ELR (cell line): ENCODE measurements around the gene CASZ1.

ENCODE experiments used
- DNase-seq: peaks from one replicate; pipeline ENCODE4 v3.0.0-alpha.2; 2015; ENCODE audit warnings: low read depth

CASZ1 gene

GRCh38 chr1:10622910-10623685, 173.3 kb downstream of the CASZ1 start:
- DNase-seq, result no peak

GRCh38 chr1:10621906-10622305, 174.5 kb downstream of the CASZ1 start:
- no peak for DNase-seq

DNA sequence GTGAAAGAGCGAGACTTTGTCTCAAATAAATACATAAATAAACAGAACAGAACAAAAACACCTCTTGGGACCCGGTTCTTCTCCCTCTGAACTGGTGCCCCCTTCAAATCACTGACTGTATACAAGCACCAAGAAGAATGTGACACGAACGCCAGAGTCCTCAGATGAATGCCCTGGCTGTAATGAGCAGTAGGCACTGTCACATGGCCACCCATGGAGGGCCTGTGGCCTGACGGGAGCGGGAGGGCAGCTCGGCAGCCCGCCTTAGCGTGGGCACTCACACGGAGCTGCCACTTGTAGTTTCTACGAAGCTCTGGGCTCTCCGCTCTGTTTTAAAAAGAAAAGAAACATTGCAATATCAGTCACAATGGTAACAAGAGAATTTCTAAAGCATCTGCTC, 175.7 kb downstream of the CASZ1 start:
- no peak for DNase-seq

- DNase-seq, result no peak
Measured at GRCh38 chr1:10617931-10618885, 178.2 kb downstream of the CASZ1 start.

DNA sequence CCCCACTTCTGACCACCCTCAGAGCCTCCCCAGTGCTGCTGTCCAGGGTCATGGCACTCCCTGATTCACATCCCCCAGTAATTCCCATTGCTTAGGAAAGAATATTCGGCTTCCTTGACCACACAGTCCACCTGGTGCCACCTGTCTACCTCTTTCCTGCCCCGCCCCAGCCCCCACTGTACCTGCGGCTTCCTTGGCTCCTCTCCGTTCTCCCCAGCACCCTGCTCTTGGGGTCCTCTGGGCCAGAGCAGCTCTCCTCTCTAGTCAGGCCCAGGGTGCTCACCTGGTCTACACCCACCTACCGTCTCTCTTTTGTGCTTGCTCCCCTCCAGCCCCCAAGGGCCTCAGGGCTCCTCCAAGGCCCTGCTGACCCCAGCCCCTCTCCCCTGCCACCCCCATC, 179.1 kb downstream of the CASZ1 start:
- no peak for DNase-seq

GRCh38 chr1:10616696-10617095, 179.8 kb downstream of the CASZ1 start:
- DNase-seq, result no peak

DNA sequence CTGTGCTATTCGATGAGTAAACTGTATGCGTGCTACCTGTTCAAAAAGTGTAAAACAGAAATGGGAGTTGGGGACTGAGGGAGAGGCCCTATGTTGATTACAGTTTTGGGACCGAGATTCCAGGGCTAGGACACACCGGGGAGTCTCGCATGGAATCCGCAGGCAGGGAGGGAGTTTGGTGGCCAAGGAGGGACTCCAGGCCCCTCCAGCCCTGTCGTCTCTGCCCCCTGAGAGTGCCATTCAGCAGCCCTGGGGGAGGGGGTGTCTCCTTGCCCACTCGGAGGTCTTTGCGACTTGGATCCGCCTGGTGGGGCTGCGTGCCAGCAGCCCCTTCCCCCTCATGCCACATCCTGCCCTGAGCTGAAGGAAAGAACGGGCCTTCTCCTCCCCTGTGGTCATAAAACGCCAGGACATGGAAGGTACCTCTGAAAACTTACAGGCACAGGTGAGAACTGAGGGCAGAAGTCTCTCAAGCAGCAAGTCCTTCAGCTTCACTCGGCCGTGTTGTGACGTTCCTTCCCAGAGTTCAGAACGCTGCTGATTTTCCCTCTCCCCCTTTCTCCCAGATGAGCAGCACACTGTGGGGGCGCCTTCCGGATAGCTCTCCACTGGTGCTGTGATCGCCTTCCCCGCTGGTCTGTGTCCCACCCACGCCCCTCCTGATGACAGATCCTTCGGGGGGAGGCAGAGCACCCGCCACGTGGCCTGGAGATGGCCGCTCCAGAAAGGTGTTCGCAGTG, 180.3 kb downstream of the CASZ1 start:
- no peak for DNase-seq

GRCh38 chr1:10615332-10615731, 181.1 kb downstream of the CASZ1 start:
- no peak for DNase-seq

DNA sequence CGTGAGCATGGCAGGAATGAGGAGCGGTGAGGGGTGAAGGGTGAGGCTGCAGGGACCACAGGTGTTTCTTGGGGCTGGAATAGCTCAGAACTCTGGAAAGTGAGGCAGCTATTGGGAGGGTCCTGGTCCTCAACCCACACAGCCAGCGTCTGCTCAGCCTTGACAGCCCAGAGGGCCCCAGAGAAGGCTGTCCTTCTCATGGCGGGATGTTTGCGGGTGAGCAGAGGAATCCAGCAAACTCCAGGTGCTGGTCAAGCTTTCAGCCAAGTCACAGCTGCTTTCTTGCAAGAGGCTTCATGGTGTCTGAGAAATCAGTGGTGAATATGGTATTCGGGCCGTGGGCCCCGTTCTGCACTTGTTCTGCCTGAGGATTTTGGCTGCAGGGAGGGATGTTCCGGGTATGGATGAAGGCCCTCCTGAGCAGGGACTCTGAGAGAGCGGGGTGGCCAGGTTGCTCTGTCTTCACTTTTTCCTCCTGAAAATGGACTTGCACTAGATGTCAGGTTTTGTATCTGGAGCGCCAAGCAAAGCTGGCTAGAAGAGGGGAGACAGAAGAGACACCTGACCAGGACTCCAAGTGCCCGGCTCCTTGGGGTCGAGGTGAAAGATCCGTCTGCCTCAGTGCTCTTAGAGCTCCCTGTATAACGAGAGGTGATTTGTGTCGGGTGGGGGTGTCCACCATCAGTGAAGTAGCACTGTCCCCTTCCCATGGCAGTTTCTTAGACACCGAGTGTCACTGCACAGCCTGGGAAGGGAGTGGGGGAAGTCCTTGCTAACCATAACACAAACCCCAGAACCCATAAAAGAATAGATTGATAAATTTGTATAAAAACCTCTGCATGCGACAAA, 181.8 kb downstream of the CASZ1 start:
- no peak for DNase-seq

DNA sequence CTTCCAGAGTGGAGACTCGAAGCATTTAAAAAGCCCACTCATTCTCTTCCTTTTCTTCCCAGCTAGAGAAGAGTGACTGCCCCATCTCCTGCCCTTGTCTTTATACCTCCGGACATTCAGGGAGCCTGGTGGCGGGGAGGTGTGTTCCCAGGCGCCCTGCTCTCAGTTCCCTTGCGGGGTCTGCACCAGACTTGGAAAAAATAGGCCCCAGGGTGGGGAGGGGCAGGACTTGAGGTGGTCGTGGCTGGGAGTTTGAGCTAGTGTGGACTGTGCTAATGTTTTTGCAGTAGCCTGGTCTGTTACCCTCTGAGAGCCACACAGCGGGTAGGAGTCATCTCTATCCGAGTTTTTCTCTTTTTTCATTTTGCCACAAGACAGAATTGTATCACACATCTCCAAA, 182.6 kb downstream of the CASZ1 start:
- DNase-seq, result no peak

GRCh38 chr1:10613340-10613739, 183.1 kb downstream of the CASZ1 start:
- no peak for DNase-seq

- no peak for DNase-seq
Measured at GRCh38 chr1:10612436-10613160, 183.8 kb downstream of the CASZ1 start.

GRCh38 chr1:10610901-10611600, 185.4 kb downstream of the CASZ1 start:
- no peak for DNase-seq

DNA sequence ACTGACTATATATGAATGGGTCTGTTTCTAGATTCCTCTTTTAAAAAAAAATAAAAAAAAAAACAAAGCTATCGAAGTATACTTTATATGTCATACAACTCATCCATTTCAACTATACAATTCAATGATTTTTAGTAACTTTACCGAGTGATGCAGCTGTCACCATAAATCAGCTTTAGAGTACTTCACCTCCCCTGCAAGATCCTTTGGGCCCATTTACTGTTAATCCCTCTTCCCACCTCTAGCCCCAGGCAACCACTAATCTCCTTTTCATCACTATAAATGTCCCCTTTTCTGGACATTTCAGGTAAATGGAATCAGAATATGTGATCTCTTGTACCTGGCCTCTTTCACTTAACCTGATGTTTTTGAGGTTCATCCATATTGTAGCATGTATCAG, 187.8 kb downstream of the CASZ1 start:
- DNase-seq, result no peak

GRCh38 chr1:10607228-10607627, 189.2 kb downstream of the CASZ1 start:
- no peak for DNase-seq

DNA sequence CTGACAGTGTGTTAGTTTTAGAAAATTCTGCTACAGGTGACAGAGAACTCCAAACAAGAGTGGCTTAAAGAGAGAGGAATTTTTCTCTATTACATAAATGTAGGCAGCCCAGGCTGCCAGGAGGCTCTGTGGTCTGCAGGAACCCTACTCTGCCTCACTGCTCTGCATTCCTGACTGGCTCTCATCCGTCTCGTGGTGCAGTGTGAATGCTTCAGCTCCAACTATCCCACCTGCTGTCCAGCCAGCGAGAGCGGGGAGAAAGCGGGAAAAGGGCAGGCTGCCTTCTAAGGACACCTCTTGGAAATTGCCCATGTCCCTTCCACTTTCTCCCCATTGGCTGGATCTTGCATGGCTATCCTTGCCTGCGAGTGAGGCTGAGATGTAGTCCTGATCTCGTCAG, 190.4 kb downstream of the CASZ1 start:
- no peak for DNase-seq

DNA sequence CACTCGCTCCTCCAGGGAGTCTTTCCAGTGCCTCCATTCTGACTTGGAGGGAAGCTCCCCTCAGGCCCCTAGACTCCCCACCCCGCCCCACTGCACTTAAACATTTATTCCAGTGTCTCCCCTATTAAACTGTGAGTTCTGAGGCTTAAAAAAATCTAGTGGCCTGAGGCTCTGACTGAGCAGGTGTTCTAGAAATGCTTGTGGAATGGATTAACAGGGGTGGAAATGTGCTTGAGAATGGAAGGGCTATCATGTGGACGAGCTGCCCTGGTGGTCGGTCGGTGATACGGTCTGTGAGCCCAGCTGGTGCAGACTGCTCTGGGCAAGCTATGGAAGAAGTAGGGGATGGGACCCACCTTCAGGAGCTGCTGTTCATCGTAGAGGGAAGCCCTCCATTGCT, 191.5 kb downstream of the CASZ1 start:
- DNase-seq, result no peak

DNA sequence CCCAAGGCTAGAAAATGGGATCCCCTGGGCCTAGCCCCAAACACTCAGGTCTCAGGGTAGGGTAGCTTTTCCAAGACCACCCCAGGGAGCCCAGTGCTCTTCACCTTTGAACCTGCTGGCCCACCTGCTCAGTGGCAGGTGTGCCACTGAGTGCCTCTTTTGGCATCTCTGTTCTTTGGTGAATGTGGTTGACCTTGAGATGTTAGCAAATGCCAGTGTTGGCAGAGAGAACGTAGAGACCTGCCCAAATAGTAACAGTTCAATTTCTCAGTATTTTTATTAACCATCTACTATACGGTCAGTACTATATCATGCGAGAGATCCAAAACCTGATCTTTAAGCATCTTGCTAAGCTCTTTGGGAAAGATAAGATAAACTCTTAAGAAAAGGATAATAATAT, 193.5 kb downstream of the CASZ1 start:
- no peak for DNase-seq

DNA sequence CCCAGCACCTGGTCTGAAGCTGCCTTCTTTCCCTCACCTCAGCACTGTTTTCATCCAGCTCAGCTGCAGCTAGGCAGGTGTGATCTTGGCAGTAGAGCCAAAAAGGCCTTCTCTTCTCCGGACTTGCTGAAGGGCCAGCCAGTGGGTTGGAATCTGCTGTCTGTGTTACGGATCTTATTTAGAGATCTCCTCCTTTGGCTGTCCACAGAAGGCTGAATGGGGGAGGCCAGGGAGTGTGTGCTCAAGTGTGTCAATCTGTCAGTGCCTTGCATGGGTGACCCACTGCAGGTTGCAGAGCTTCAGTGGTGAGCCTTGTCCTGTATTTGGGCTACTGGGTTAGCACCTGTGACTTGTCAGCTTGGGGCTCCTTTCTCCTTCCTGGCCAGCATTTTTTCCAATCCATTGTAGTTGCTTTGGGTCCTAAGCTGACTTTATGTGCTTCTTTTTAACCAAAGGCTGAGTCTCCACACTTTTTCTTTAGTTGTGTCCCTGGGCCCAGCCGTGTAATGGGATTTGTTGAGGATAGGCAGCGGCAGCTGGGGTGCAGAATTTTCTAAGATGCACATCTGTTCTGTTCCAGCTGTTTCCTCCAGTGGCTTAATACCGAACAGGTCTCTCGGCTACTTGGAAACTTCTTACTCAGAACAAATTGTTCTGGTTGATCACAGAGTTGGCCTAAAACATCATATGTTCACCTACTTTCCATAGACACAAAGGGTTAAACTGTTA, 194.9 kb downstream of the CASZ1 start:
- no peak for DNase-seq
